HG03342 (cell line): ENCODE measurements around the gene ETV6.
A peak's percentile ranks its signal among the peaks of the same experiment; 100 is the strongest.

Experiments used
- ATAC-seq: cut with Tn5 transposase; IDR thresholded peaks from one replicate; pipeline ENCODE4 v1.9.1; 2021; ENCODE audit warnings: mild to moderate bottlenecking, moderate library complexity; ENCODE audit not compliant: unreplicated experiment

Gene ETV6

DNA sequence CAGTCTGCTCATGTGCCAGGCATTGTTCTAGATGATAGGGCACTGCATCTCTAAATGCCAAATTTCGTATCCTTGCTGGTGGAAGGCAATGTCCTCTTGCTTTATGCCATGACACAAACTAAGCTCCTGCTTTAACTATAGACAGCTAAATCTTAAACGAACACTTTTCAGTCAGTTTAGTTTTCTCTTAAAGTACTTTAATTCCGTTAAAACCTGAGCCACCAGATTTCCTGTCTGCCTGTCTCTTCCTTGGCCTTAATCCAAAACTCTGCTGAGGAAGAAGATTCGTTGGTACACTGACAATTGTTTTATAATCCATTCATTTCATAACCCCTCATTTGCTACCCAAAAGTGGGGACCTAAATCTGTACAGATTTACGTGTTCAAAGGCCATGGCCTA is 226.8 kb downstream of the ETV6 start:
- no peak for ATAC-seq

DNA sequence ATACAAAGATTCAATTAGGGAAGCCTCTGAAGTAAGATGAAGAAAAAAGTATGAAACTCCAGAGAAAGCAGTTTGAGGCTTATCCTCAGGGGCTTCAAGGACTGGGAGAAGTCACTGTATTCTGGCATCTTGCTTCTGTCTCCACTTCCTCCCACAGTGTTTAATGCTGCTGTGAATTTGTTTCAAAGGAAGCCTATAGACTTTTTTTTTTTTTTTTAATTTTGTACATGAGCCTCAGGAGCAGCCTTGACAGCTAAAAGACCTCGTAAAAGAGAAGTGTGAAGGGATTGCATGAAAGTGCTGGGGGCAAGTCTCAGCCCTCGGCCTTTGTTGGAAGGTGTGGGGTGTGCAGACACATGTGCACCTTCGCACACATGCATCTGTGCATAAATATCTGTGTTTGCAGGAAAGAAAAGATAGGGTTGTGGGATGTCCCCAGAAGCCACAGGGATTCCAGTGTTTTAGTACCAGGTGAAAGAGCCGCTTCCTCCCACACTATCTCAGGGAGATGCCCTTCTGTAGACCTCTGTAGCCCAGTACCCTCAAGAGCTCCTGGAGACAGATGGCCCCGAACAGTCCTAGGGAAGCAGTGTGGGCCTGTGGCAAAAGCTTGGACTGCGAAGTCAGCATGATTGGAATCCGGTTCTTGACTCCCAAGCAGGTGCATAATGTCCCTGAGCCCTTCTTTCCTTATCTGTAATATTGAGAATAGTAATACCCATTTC is 227.8 kb downstream of the ETV6 start:
- no peak for ATAC-seq

DNA sequence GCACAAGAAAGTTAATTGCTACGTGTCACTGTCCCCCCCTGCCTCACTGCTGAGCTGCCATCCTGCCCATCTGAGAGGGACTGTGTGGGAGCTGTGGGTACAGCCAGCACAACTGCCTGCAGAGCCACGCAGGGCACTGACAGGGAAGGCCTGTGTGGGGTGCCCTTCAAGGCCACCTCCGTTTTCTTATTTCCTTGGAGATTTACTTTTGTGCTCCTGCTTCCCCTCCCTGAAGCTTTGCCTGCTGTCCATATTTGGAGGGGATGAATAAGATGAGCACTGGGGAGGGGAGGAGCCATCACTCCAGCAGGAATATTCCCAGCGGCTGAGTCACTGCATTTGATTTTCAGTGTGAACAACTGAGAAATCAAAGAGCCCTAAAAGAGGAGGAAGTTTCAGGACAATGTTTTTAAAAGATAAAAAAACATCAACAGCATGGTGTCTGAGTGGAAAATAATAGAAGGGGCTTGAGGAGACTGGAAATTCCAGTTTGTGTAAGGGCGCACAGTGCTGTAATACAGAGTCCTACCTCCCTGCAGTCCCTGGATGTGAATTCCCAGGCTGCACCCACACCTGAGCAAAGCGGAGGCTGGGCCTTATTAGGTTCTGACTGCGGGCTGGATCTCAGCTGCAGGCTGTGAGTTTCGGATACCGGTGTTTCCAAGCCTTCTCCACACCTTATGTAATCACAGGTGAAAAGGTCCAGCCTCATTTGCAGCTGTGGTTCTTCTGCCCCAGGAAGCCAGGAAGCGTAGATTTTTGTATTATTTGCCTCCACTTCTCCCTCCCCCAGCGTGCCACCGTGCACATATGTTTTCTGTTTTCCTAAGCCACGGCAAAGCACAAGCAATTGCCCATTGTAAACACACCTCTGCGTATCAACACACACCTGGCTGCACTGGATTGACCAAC is 228.7 kb downstream of the ETV6 start:
- no peak for ATAC-seq

DNA sequence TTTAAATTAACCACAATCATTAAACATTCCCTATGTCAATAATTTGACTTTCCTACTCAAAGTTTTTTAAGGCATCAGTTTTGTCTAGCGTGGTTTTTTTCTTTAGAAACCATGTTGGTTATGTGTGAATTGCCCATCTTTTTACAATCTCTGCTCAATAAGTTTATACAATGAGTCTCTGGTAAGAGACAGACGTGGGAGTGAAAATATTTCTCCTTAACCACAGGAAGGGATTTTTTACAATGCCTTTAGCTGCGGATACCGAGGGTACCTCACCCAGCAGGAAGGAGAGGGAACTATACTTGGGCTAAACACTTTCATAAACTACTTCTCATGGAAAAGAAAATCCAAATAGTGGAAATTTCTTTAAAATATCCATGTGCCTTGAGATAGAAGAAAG is 229.8 kb downstream of the ETV6 start:
- no peak for ATAC-seq

DNA sequence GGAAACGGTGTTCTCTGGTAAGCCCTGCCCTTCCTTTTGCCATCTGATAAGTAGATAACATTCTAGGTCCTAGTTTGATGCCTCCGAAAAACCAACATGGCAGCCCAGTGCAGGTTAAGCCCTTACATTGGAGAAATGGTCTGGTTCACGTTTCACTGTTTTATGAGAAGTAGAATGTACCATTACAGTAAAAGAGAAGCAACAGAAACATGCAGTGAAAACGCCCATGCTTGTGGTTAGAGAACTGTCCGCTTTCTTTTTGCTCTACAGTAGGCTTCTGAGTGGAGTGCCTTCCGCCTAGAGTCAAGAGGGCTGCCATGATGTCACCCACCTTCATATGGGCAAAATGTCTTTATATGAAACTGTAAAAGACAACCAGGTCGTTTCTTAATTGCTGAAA is 230.9 kb downstream of the ETV6 start:
- ATAC-seq = no peak

DNA sequence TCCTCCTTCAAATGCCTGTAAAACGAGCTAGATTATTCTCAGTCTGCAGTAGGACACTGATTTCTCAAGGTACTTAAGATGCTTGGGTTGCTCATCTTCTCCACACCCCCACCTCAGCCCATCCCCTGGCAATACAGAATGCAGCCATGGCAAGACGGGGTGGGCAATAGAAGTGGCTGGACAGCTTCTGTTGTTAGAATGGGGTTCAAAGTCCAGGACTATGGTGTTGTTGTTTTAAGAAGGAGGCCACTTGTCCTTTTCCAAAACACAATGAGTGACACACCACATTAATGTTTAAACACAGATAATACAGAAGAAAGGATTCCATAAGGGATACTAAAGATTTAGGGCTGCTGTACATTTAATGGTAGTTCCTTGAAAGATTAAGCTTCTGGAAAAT is 232.4 kb downstream of the ETV6 start:
- no peak for ATAC-seq

DNA sequence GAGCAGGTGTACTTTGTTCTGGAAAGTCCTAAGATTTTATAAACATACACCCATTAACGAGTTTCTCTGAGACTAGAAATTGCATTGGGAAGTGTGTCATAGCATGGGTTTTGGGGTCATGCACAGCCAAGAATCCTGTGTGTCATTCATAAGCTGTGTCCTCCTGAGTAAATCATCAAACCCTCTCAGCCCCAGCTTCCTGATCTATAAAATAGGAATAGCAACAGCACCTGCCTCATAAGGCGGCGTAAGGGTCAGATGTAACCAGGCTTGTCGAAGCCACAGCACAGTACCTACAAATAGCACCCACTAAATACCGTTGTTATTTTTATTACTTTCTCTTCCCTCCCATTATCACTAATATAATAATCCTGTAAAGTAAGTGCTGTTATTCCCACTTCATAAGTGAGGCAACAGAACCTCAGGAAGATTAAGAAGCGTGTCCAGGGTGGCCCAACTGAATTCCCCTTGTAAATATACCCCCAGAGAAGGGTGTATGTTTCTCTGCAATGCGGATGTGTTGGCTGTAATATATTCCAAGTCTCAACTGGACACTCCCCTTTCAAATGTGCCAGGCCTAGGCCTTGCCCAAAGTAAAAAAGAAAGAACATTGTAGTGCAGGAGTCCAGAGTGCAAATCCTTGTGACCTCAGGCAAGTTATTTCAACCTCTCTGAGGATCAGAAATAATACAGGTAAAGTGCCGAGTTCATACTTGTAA is 233.0 kb downstream of the ETV6 start:
- peak; percentile 56 for ATAC-seq

DNA sequence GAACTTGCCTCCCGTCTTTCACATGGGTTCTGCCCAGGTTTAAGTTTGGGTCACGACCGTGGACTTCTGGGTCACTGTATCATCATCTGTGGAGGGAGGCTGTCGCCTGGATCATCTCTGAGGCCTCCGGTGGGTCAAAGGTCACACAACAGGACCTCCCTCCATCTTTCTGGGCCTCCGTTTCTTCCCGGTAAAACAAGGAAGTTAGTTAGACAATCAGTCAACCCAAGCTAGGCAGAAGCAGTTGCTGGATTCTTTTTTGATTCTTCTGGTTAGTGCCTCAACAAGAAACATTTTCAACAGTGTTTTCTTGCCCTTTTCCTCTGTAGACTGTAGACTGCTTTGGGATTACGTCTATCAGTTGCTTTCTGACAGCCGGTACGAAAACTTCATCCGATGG is 234.6 kb downstream of the ETV6 start:
- ATAC-seq = no peak

DNA sequence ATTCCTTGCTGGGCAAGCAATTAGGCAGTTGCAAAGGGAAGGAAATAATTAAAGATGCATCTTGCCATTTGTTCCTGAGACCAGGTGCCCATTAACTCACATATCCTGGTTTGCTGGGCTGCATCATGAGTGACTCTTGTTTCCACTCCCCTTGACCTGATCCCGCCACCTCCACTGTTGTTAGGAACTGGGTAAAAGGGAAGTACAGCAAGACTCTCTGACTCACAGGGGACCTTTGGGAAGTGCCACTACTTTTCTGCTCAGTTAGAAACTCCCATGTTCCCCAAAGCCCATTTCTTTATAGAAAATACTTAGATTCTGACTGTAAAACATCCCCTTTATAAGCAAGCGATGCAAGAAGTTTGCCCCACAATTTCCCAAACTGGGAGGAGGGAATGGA is 235.2 kb downstream of the ETV6 start:
- ATAC-seq = no peak

DNA sequence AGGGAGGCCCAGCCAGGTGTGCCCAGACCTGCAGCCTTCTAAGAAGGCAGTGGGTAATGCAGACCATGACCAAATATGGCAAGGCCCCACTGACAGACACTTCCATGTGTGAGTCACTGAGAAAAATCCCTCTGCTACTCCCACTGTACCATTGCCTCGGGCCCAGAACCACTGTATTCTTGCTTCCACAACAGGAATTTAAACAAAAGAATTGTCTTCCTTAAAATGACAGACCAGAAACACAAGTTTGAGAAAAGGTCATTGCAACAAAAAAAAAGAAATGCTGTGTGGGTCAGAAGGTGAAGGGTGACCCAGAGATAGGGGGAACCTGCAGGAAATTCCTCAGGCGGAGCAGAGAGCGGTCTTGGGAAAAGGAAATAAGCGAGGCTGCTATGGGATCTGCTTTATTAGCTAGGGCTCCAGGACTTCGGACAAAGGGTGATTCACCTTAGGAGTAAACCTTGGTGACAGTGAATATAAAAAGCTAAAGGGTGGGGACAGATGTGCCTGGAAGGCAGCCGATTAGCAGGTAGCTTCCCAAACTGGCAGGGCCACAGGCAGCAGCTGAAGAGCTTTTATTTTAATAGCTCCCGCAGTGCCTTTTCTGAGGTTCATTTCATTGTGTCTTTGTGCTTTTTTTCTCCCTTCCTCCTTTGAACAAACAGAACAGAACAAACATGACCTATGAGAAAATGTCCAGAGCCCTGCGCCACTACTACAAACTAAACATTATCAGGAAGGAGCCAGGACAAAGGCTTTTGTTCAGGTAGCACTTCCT is 236.0 kb downstream of the ETV6 start:
- no peak for ATAC-seq

DNA sequence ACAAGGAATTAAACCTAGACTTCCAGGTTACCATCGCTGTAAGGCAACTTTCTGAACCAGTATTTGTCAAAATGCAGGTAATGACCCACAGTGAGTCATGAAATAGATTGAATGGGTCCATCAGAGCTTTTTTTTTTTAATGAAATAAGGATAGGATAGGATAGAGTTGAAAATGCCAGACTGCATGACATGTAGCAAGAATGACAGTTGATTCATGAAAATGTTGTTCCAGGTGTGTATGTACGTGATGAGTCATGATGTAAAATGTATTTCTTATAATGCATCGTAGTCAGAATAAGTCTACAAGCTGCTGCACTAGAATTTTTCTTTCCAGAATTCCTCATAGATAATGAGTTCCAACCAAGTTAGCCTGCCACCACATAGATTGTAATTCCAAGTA is 236.9 kb downstream of the ETV6 start:
- ATAC-seq = no peak

DNA sequence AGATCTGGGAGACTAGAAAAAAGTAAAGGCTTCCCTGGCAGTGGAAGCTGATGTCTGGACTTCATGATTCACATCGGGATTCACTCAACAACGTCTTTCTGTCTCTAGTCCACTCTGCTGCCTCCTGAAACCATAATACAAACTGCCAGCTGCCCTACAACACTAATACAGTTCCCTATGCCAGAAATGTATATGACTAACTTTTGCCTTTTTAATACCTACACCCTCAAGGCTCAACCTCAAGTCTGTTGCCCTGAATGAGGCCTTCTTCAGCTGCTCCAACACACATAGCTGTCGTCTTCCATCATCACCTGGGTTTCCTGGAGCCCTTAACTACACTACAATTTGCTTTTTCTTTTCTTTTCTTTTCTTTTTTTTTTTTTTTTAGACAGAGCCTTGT is 238.6 kb downstream of the ETV6 start:
- no peak for ATAC-seq

DNA sequence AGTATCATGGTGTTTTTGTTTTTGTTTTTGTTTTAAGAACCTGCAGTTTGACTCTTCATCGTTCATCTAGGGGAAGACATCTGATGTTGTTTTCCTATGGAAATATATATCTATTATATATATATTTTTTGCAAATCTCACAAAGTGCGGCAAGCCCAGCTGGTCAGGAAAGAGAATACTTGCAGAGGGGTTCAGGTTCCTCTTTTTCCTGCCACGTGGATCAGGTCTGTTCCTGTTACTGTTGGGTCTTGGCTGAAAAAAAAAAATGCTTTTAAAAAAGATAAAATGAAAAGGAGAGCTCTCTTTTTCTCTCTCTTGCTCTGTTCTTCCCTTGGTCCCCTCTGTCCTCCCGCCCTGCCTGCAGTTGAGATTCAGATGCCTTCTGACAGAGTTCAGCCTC is 241.9 kb downstream of the ETV6 start:
- ATAC-seq = no peak

DNA sequence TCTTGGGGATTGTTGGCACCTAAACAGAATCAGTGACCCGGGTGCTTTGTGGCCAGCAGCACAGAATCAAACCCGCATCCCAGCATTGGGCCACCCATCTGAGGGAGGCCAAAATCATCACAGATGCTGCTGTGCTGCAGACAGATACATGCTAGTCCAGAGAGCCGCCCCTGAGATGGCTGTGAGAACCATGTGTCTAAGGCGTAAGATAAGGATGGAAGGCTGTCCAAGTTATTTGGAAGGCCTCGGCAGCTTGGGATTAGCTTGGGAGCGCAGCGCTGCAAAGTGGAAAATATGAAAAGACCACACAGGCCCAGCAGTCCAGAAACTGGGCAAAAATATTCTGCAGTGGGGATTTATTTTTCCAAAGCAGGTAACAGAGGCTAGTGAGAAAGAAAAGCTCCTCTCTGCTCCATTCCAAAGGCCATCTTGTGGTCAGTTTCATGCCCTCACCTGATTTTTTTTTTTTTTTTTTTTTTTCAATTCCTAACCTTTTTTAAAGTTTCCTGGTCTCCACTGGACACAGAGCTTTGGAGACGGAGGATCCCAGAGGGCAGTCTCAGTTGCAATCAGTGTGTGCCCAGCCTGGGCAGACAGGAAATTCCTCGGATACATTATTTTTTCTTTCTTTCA is 242.4 kb downstream of the ETV6 start:
- ATAC-seq = no peak

DNA sequence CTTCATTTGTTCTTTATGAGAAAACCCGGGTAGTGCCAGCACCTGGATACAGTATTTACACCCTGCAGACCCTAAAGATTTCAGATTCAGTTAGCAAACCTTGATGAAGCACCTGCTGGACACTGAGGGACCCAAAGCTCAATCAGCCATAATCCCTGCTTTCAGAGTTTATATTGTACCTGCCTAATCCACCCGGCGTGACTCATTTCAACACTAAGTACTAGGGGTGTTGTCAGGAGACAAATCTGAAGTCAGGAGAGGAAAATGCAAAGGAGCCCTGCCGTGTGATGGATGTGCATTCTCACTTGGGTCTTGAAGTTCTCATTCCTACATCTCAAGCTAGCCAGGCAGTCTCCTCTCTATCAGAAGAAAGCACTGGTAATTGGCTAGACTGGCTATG is 244.5 kb downstream of the ETV6 start:
- no peak for ATAC-seq

DNA sequence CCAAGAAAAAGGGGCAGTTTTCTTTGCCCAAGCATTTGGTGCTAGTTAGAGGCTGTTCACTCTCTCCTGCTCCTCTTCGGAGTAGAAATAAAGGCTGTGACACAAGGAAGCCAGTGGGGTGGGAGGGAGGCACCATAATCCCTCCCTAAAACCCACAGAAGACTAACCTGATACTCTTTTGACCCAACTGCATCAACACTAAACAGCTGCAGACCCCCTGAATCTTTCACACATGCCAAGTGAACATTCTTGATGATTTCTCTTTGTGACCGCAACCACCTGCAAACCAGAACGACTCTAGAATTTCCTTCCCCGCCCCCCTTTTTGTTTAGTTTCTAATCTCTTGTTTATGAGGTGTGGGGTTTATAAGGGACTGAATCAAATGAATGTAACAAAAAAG is 245.4 kb downstream of the ETV6 start:
- ATAC-seq = peak; percentile 58

DNA sequence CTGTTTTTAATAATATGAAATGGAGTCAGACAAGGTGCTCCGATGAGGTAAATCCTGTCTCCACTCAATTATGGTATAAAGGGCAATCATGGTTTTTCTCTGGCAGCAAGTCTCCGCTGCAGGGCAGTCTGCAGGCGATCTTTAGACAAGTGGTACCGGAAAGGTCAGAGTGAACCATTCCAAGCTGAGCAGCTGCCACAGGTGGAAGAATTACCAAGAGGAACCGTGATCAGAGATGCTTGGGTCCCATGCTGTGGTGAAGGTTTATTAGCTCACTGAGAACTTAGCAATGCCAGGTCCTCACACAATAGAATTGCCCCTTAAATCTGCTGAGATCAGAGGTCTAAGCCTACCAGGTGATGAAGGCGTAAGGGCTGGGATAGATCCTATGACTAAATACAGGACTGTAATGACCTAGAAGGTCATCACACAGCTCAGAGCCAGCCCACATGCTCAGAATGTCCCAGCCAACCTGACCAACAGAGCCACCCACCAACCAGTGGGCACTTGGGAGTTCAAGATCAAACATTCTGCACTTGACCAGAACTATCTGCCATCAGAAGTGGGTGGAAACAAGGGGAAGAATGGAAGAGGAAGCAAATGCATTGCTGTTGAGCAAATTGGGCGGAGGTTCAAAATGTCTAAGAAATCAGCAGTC is 246.1 kb downstream of the ETV6 start:
- ATAC-seq = no peak

DNA sequence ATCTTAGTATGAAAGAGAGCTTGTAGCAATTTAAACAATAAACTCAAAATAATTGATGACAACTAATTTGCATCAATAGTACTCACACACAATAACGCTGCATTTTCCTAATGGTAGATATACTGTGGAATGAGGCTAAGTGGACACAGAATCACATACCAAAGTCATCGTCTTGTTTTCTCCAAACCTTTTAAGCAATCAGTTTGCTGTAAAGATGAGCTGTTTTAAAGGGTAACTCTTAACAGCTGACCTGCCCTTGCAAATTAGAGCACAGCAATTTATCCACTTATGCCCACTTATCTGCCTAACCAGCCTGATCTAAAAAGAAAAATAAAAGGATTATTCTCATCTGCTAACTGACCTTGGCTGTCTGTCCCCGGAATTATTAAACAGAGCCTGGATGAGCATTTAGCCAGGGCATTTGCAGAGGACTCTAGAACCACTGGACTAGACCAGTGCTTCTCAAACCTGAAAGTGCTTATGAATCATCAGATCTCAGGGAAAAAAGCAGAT is 247.0 kb downstream of the ETV6 start:
- no peak for ATAC-seq

DNA sequence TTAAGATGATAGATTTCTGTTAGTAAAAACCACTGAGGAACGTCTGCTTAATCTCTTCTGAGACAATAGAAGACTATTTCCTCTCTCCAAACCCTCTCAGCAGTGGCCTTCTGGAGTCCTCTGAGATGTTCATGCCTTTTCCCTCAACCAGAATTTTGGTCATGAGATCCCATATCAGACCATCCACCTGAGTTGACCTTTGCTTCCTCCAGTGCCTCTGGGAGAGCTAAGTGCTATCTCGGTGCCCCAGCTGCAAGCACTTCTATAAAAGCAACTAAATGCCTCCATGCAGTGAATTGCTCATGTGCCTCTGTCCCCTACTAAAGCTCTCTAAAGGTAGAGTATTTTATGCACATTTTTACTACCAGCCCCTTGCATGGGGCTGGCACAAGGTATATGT is 248.4 kb downstream of the ETV6 start:
- no peak for ATAC-seq
